Keratinocyte (primary cell): ENCODE measurements around the gene IP6K2. TPM values are rescaled to one million over a fixed set of nuclear protein-coding genes. Genes with fewer than 3 reads are reported as not detected.

ENCODE experiments used
- DNase-seq: peaks from one replicate; pipeline ENCODE4 v3.0.0-alpha.2; 2011; ENCODE audit warnings: low read depth, missing footprints, low spot score
- FAIRE-seq: peaks from 2 replicates; lab custom pipeline; 2011; peaks lifted over from hg19 to GRCh38; lab: Jason Lieb, UNC
- H2AFZ ChIP-seq: 2 replicates; pipeline ENCODE4 v1.6.0; 2012; ENCODE audit warnings: low read length, control low read depth, inconsistent platforms; ENCODE audit not compliant: control insufficient read depth
- H3K27ac ChIP-seq: 2 replicates; pipeline ENCODE4 v1.5.1; 2011; ENCODE audit warnings: low read length; ENCODE audit not compliant: control insufficient read depth, insufficient read depth
- H3K27me3 ChIP-seq: 3 replicates; pipeline ENCODE4 v1.6.0; 2011; ENCODE audit warnings: low read length; ENCODE audit not compliant: control insufficient read depth, insufficient read depth; ENCODE audit errors: extremely low read depth
- H3K36me3 ChIP-seq, 2 experiments: 2 replicates in 1 of 2; 3 replicates in 1 of 2; pipeline ENCODE4 v1.5.1; 2011; ENCODE audit warnings: low read length in 2 of 2, mild to moderate bottlenecking in 1 of 2; ENCODE audit not compliant: control insufficient read depth in 2 of 2, insufficient read depth in 2 of 2; ENCODE audit errors: extremely low read depth in 1 of 2
- H3K4me1 ChIP-seq: 3 replicates; pipeline ENCODE4 v1.5.1; 2011; ENCODE audit warnings: low read length; ENCODE audit not compliant: control insufficient read depth, insufficient read depth; ENCODE audit errors: extremely low read depth
- H3K4me2 ChIP-seq: 3 replicates; pipeline ENCODE4 v1.6.0; 2011; ENCODE audit warnings: low read depth, low read length; ENCODE audit not compliant: control insufficient read depth, insufficient read depth; ENCODE audit errors: extremely low read depth
- H3K4me3 ChIP-seq, 3 experiments: fragments of 200-600 bp in 1 of 3; sonication (generic) in 1 of 3; 2 replicates in 2 of 3; 3 replicates in 1 of 3; pipeline ENCODE4 v1.5.1; 2011 to 2016; ENCODE audit warnings: low read length in 3 of 3, mild to moderate bottlenecking in 3 of 3, control low read depth in 2 of 3, inconsistent platforms in 1 of 3, low read depth in 1 of 3, mixed read lengths in 1 of 3, mixed run types in 1 of 3, moderate library complexity in 1 of 3; ENCODE audit not compliant: control insufficient read depth in 2 of 3, insufficient read depth in 2 of 3; ENCODE audit errors: extremely low read depth in 1 of 3
- H3K79me2 ChIP-seq: 2 replicates; pipeline ENCODE4 v1.6.0; 2012; ENCODE audit warnings: low read length; ENCODE audit not compliant: control insufficient read depth, insufficient read depth
- H3K9ac ChIP-seq: 3 replicates; pipeline ENCODE4 v1.6.0; 2011; ENCODE audit warnings: low read length; ENCODE audit not compliant: control insufficient read depth, insufficient read depth; ENCODE audit errors: extremely low read depth
- H3K9me1 ChIP-seq: 3 replicates; pipeline ENCODE4 v1.6.0; 2011; ENCODE audit warnings: low read length; ENCODE audit not compliant: control insufficient read depth, insufficient read depth; ENCODE audit errors: extremely low read depth
- H3K9me3 ChIP-seq: 2 replicates; pipeline ENCODE4 v1.5.1; 2012; ENCODE audit warnings: low read depth, low read length; ENCODE audit not compliant: control insufficient read depth
- H4K20me1 ChIP-seq: 3 replicates; pipeline ENCODE4 v1.6.0; 2011; ENCODE audit warnings: low read length; ENCODE audit not compliant: control insufficient read depth, insufficient read depth; ENCODE audit errors: extremely low read depth
- CTCF ChIP-seq, 3 experiments: IDR thresholded peaks in 1 of 3; conservative IDR thresholded peaks in 1 of 3; optimal IDR thresholded peaks in 1 of 3; 2 replicates in 2 of 3; 3 replicates in 1 of 3; pipeline versions ENCODE3 to v1.5.1; 2011; ENCODE audit warnings: low read length in 3 of 3, mild to moderate bottlenecking in 3 of 3, moderate library complexity in 2 of 3, control low read depth in 1 of 3, inconsistent platforms in 1 of 3; ENCODE audit not compliant: insufficient read depth in 2 of 3; ENCODE audit errors: extremely low read depth in 1 of 3
- EZH2 ChIP-seq: IDR thresholded peaks from one replicate; pipeline ENCODE4 v1.6.1; 2012; ENCODE audit warnings: inconsistent platforms, mild to moderate bottlenecking, low read length, moderate library complexity
- dilution Hi-C: fragments of 300-500 bp; cut with MboI; formaldehyde crosslinking; loops from one replicate; pipeline ENCODE4 v1.7.0; 2020; ENCODE audit warnings: low sequenced_read_pairs; ENCODE audit not compliant: extremely low pct_ligation_motif_present
- polyA plus RNA-seq, 5 experiments: library from polyadenylated mRNA; depleted of rRNA in 3 of 5; stranded (reverse) in 3 of 5; stranded (forward) in 1 of 5; unstranded in 1 of 5; fragments of >200 nt; gene quantifications; 1 replicate in 1 of 5; 2 replicates in 3 of 5; 3 replicates in 1 of 5; pipeline versions ENCODE4 v1.2.1 to v1.2.3, GENCODE V29; 2011 to 2012; ENCODE audit warnings: missing spikeins in 2 of 5, low read depth in 1 of 5, low replicate concordance in 1 of 5

Gene IP6K2
- polyA plus RNA-seq, 1 donor (not counting 4 experiments of a cell fraction or from before 2014, with no cell fraction given): 110 TPM

- H3K9me3 ChIP-seq: no peaks in the 10 kb centered on the region
- peak; percentile 85 for FAIRE-seq
- H3K36me3 ChIP-seq: no peaks in the 10 kb centered on the region
- peaks cover 5% of the 10 kb centered on the region for H3K4me1 ChIP-seq
- no peaks in the 10 kb centered on the region for H3K9me1 ChIP-seq
- dilution Hi-C loops: no loop called here
- H3K27ac ChIP-seq: peak overlapping the region; percentile 87
- peaks cover 15% of the 10 kb centered on the region for H3K27me3 ChIP-seq
- H3K9ac ChIP-seq: peak overlapping the region; percentile 85
- peak overlapping the region; percentile 79 for H2AFZ ChIP-seq
- peak overlapping the region; percentile 89 for H3K4me2 ChIP-seq
- TF ChIP-seq EZH2 (no peak), CTCF (optimal IDR thresholded peaks at IDR 0.05 in 1 of 3, IDR thresholded peaks at IDR 0.05 in 1 of 3, conservative IDR thresholded peaks at IDR 0.05 in 1 of 3; ENCODE audit: extremely low read depth in 1 of 3, insufficient read depth in 2 of 3, low read length in 3 of 3) (peak in 2 of 3 experiments; percentile 85 to 88)
- no peaks in the 10 kb centered on the region for H3K79me2 ChIP-seq
- DNase-seq: peak; percentile 97
- peak overlapping the region; percentile 50 to 70 (median 54) for H3K4me3 ChIP-seq
- H4K20me1 ChIP-seq: no peaks in the 10 kb centered on the region
Observed at GRCh38 chr3:48663489-48664312, 53.3 kb downstream of the IP6K2 start.

- DNase-seq (peak; percentile 44), FAIRE-seq (peak; percentile 70)
- no peaks in the 10 kb centered on the region for H3K9me3 ChIP-seq
- H3K27me3 ChIP-seq: peaks cover 15% of the 10 kb centered on the region
- TF ChIP-seq EZH2 (no peak), CTCF (optimal IDR thresholded peaks at IDR 0.05 in 1 of 3, IDR thresholded peaks at IDR 0.05 in 1 of 3, conservative IDR thresholded peaks at IDR 0.05 in 1 of 3; ENCODE audit: extremely low read depth in 1 of 3, insufficient read depth in 2 of 3, low read length in 3 of 3) (no peak)
- H3K36me3 ChIP-seq: no peaks in the 10 kb centered on the region
- dilution Hi-C loops: no loop called here
- no peaks in the 10 kb centered on the region for H3K79me2 ChIP-seq
- peak within 1 kb of the TSS; percentile 63 for H2AFZ ChIP-seq
- H4K20me1 ChIP-seq: no peaks in the 10 kb centered on the region
- H3K27ac ChIP-seq: peak within 1 kb of the TSS; percentile 87
- peak within 1 kb of the TSS; percentile 89 for H3K4me2 ChIP-seq
- no peaks in the 10 kb centered on the region for H3K9me1 ChIP-seq
- H3K4me1 ChIP-seq: peaks cover 5% of the 10 kb centered on the region
- peak within 1 kb of the TSS; percentile 85 for H3K9ac ChIP-seq
- peak within 1 kb of the TSS; percentile 50 to 70 (median 54) for H3K4me3 ChIP-seq
Observed at GRCh38 chr3:48662753-48663488, 54.1 kb downstream of the IP6K2 start, which contains the start of gene CELSR3. TSS of gene CELSR3 (minus strand) at chr3:48662886. CDS start at chr3:48662634, 252 bp downstream.
